Fibroblast of skin of left biceps (primary cell): ENCODE results near the gene SORCS1.

Experiments
- DNase-seq, 2 experiments: peaks; one replicate each; pipeline ENCODE4 v3.0.0-alpha.2; 2013; ENCODE audit warnings: low read depth in 2 of 2

Gene SORCS1

GRCh38 chr10:106900016-106900652 lies 264.4 kb downstream of the SORCS1 start:
- DNase-seq: no peak

DNA sequence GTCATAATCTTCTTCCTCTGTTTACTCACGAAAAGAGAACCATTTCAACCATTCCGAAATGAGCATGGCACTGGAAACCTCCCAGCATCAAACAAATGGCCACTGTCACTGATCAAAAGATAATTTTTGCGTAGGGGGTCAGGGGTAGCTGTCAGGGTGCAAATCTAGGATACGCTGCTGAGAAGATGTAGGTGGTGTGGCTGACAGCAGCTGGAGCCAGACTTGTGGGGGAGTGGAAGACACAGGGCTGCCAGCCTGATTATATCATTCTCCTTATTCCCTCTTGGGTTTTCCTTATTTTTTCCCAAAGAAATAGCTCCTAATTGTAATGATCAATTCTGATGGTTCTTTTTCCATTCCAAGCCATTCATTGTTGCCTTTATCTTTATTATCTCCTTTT lies 266.1 kb downstream of the SORCS1 start:
- no peak for DNase-seq

GRCh38 chr10:106897719-106898118 lies 266.8 kb downstream of the SORCS1 start:
- no peak for DNase-seq

GRCh38 chr10:106894692-106895091 lies 269.8 kb downstream of the SORCS1 start:
- no peak for DNase-seq

DNA sequence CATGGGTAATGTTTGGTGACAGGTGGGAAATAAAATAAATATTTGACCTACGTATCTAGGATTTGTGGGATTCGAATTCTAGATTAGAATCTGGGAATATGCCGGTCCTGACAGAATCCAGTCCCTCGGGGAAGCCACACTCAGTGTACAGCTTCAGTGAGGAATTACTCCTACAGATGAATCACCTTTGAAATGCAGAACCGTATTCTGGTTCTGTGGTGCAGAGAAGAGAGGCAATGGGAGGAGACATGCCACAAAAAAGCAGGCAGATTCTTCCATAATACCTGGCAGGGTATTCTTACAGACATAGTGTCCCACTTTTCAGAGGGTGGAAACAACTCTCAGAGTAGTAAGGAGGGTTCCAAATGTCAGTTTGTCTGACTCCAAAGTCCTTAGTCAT lies 286.9 kb downstream of the SORCS1 start:
- no peak for DNase-seq

DNA sequence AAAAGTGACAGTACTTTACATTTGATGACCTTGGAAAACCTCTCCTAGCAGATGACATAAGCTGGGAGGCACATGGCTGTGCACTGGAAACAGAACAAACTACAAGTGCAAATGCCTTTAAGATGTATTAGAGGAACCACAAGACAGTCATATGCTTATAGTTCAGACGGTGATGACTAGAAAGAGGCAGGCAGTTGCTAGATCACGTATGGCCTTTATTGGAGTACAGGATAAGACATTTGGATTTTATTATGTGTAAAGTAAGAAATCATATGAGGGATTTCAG lies 290.0 kb downstream of the SORCS1 start:
- DNase-seq: no peak

- no peak for DNase-seq
These were observed 290.5 kb downstream of the SORCS1 start for GRCh38 chr10:106873770-106874603.

DNA sequence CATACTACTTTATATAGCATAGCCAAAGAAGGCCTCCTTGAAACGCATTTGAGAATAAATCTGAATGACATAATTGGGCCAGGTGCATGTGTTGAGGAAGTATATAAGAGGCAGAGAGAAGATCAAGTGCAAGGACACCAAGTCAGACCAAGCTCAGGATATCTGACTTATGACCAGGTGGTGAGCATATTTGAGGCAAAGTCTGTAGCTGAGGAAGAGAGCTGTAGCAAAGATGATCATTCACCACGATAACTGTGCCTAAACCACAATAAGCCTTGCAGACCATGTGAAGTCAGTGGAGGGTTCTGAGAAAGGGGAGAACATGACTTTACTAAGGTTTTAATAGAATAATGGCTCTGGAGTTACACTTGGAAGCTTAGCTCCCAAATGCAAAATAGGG lies 292.3 kb downstream of the SORCS1 start:
- no peak for DNase-seq

GRCh38 chr10:106866244-106866845 lies 298.2 kb downstream of the SORCS1 start:
- DNase-seq: no peak

- DNase-seq: no peak
These were observed 300.5 kb downstream of the SORCS1 start for GRCh38 chr10:106864031-106864430.

GRCh38 chr10:106863549-106863948 lies 301.0 kb downstream of the SORCS1 start:
- no peak for DNase-seq

DNA sequence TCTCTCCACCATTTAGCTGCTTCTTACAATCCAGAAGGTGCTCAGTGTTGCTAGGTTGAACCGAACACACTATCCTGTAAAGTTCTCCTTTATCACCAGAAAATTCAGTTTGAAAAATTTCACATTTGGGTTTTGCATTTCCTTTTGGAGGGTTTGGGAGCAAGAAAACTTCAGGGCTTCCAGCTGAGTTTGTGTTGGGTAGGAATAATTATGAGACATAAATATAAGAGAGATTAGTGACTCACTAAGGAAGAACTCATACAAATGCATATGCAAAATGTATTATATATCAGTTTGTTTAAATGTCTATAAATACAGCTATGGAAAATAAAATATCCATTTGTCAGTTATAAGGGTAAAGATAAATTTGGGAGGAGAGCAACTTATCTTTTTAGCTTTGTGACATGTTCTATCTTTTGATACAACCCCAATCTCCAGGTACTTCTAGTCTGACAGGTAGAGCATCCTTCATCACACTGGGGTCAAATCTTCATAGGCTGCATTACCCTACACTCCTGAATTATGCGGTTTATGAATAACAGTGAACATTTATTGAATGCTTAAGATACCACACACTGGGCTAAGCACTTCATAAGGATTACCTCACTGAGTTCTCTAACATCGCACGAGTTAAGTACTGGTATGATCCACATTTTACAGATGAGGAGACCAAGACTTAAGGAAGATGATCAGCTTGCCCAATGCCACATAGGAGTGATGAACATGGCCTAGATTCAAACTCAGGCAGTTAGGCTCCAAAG lies 304.4 kb downstream of the SORCS1 start:
- DNase-seq: no peak

GRCh38 chr10:106857728-106858127 lies 306.8 kb downstream of the SORCS1 start:
- DNase-seq: no peak

GRCh38 chr10:106857213-106857612 lies 307.3 kb downstream of the SORCS1 start:
- no peak for DNase-seq

GRCh38 chr10:106836933-106837663 lies 327.4 kb downstream of the SORCS1 start:
- no peak for DNase-seq

DNA sequence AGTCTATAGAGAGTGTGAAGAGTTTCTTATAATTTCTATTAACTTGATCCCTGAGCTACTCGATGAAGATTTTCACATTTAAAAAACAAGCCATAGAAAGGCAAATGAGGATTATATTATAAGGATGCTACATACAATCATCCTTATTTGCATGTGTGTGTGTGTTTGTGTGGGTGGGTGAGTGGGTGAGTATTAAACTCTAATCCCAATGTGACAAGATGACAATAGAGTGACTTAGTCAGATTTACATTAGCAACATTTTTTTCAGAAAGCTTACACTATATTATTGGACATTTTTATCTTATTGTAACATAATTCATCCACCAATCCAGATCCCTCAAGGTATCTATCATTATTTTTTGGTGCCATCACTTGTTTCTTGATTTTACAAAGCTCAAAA lies 331.7 kb downstream of the SORCS1 start:
- no peak for DNase-seq

DNA sequence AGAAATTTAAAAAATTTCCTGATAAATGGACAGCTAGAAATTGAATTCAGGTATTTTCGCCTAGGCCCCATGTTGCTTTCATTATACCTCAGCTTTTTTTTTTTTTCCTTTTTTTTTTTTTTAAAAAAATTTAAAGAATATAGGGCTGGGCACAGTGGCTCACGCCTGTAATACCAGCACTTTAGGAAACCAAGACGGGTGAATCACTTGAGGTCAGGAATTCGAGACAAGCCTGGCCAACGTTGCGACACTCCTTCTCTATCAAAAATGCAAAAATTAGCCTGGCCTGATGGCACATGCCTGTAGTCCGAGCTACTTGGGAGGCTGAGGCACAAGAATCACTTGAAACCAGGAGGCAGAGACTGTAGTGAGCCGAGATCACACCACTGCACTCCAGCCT lies 334.0 kb downstream of the SORCS1 start:
- DNase-seq: no peak

DNA sequence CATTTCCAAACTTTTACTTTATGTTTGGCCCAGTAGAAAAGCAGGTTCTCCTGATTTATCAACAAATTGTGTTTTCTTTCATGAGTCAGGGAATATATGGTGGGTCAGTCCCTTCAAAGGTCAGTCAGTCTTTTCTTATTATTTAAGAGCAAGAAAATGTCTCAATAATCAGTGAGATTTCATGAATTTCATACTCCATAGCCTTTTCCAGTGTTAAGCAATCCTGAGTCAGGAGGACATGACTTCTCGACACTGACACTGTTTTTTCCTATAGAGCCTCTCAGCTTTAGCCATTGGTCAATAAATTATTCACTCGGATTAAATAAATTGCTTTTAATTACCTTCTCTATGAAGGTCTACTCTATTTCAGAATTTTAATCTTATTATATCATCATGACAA lies 334.5 kb downstream of the SORCS1 start:
- DNase-seq: no peak

- DNase-seq: no peak
These were observed 337.8 kb downstream of the SORCS1 start for GRCh38 chr10:106826716-106827115.

DNA sequence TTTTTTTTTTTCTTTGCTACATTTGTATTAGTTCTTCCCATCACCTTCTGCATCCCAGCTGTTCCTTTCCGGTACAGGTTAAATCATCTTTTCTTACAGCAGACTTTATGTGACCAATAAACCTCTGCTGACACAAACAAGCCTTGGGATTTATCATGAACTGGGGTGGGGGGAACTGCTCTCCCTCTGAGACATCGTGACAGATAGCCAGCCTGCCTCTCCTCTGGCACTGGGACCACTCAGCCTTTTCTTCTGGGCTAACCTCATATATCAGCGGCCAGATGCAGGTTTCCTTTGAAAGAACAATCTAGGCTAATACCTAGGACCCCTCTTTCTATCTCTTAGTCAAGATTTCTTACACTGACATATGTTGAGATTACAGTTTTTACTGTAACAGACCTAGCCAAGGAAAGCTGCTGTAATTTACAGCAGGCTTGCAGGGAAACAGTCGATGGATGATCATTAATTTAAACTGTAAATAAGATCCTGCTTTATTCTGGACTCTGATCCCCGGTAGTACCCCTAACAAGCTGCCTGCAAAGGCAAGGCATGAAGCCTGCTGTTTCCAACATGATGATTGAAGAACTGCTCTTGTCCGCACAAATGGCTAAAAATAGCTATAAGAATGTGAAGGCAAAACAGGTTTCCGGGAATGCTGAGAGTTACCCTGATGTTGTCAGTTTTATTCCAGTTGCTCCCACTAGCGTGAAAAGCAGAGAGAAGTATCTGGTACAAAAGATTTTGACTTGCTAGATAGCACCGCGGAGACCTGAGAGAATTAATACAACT lies 338.7 kb downstream of the SORCS1 start:
- no peak for DNase-seq

GRCh38 chr10:106820579-106820978 lies 343.9 kb downstream of the SORCS1 start:
- no peak for DNase-seq
